Omental fat pad (tissue), 4 donors: ENCODE data around the gene SLC25A1. TPM values are rescaled to one million over a fixed set of nuclear protein-coding genes. Genes with fewer than 3 reads are reported as not detected.

Experiments used
- ATAC-seq: fragments of 150-250 bp; one replicate; pipeline ENCODE4 v1.9.1; 2016; ENCODE audit warnings: mild to moderate bottlenecking, moderate library complexity; ENCODE audit not compliant: low FRiP score
- DNase-seq: peaks from one replicate; pipeline ENCODE4 v3.0.0-alpha.2; 2019; ENCODE audit warnings: low spot score
- total RNA-seq, 4 donors: library from RNA; depleted of rRNA; stranded (reverse); fragments of >200 nt; gene quantifications; one replicate each; pipeline ENCODE4 v1.1.0, GENCODE V29; 2016
- TF ChIP-seq, protein P1 (sequence below), 3 donors: fragments of 450-650 bp; IDR thresholded peaks; one replicate each; pipeline ENCODE4 v1.5.1; 2016 to 2017; ENCODE audit warnings: antibody characterized with exemption in 3 of 3, mild to moderate bottlenecking in 3 of 3, moderate library complexity in 2 of 3

SLC25A1 gene
- total RNA-seq, 4 donors from 2014 or later: 76.4 to 135 (median 97.4) TPM

DNA sequence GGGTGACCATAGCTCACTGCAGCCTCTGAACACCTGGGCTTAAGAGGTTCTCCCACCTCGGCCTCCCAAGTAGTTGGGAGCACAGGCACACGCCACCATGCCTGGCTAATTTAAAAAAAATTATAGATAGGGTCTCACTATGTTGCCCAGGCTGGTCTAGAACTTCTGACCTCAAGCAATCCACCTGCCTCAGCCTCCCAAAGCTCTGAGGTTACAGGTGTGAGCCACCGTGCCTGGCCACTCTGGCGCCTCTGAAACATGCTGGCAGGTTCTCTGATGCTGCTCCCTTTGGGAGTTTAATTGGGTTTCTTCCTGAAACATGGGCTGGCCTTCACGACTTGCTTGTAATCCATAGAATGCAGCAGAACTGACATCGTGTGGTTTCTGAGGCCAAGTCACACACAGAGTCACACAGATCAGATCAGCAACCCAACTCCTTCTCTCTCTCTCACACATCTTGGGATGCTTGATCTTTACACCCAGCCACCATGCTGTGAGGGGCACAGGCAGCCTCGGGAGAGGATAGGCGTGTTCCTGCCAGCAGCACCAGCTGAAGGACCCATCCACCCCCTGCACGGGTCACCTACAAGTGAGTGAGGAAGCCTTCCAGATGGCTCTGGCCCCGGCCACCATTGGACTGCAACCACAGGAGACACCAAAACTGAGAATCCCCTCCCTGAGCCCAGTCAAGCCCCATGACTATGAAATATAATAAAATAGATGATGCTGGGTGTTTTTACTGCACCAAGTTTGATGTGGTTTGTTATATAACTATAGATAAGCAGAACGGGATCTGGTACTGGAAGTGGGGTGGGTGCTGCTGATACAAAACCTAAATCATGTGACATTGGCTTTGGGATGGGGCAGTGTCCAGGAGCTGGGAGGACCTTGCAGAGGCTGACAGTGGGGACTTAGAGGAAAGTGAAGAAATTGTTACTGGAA is 25.3 kb downstream of the SLC25A1 start:
- DNase-seq (no peak), ATAC-seq (no peak)
- TF ChIP-seq, protein P1, sequence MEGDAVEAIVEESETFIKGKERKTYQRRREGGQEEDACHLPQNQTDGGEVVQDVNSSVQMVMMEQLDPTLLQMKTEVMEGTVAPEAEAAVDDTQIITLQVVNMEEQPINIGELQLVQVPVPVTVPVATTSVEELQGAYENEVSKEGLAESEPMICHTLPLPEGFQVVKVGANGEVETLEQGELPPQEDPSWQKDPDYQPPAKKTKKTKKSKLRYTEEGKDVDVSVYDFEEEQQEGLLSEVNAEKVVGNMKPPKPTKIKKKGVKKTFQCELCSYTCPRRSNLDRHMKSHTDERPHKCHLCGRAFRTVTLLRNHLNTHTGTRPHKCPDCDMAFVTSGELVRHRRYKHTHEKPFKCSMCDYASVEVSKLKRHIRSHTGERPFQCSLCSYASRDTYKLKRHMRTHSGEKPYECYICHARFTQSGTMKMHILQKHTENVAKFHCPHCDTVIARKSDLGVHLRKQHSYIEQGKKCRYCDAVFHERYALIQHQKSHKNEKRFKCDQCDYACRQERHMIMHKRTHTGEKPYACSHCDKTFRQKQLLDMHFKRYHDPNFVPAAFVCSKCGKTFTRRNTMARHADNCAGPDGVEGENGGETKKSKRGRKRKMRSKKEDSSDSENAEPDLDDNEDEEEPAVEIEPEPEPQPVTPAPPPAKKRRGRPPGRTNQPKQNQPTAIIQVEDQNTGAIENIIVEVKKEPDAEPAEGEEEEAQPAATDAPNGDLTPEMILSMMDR (IDR thresholded peaks at IDR 0.05): no peak

- DNase-seq (no peak), ATAC-seq (no peak)
- TF ChIP-seq, protein P1 (IDR thresholded peaks at IDR 0.05): no peak
Measured at GRCh38 chr22:19151329-19152191, 27.0 kb downstream of the SLC25A1 start.

DNA sequence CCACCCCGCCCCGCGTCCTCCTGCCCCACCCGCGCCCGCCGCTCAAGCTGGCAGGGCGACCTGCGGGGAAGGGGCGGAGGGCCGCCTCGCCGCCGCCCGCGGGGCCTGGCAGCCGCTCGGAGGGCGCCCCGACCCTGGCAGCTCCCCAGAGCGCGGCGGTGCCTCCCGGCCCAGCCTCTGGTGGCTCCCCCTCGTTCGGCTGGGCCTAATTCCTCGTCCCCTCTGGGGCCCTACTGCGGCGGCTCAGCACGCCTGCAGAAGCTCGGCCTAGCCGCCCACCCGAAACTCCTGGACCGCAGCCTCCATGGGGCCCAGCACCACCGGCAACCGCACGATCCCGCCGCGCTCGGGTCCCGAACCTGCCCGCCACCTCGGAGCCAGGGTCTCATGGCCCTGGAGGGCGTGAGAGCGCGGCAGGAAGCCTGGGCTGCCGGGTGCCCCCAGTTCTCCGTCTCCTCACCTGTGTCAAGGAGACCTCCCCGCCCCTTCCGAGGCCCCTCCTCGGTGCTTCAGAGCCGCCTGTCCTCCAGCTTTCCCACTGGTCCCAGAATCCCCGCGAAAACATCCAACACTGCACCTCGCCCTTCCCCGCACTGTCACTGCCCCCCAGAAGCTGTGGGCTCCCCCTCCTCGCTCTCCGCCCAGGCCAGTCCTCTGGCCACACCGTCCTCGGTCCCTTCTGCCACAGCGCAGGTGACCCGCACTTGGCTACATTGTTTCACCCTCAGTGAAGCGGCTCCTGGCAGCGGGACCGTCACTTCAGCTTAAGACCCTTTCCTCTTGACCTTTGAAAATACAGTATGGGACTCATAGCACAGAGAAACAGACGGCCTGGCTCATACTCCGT is 27.8 kb downstream of the SLC25A1 start:
- no peak for ATAC-seq
- TF ChIP-seq, protein P1 (IDR thresholded peaks at IDR 0.05): no peak
- no peak for DNase-seq

GRCh38 chr22:19149991-19150390 is 28.5 kb downstream of the SLC25A1 start, which contains the start of gene GSC2:
Gene GSC2, minus strand, starts transcription at chr22:19150292. Its CDS starts 9 bp downstream, at chr22:19150283.
- DNase-seq (no peak), ATAC-seq (no peak)
- TF ChIP-seq, protein P1 (IDR thresholded peaks at IDR 0.05): no peak

- DNase-seq (no peak), ATAC-seq (no peak)
Measured at GRCh38 chr22:19149047-19149883, 29.3 kb downstream of the SLC25A1 start.

More at GRCh38 chr22:19149047-19149883, 29.3 kb downstream of the SLC25A1 start:
- TF ChIP-seq, protein P1 (IDR thresholded peaks at IDR 0.05): no peak
